ENCODE measurements around the gene WTAP.

WTAP gene

DNA sequence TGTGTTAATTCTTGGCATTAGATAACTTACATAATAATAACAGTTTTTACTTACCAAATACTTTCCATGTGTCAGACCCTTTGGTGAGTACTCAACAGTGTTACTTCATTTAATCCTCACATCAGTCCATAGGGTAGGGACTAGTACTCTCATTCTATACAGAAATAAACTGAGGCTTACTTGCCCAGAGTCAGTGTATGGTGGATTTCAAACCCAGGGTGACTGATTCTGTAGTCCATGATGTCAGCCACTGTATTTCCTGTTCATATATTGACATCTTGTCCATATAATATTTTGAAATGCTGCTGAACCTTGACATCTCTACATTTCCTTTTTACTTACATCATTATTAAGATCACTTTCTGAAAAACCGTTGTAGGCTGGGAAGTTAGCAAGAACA is 70.2 kb downstream of the WTAP start:
- no peak overlapping the region for H3K9ac ChIP-seq (ENCODE audit: low read length)
- H3K4me1 ChIP-seq (ENCODE audit: control insufficient read depth, insufficient read depth, low read length): peaks cover under 1% of the 10 kb centered on the region
- H3K36me3 ChIP-seq (ENCODE audit: control insufficient read depth, insufficient read depth, low read length, severe bottlenecking): peaks cover 55% of the 10 kb centered on the region
- no peak for DNase-seq (ENCODE audit: low read depth)
- no peaks in the 10 kb centered on the region for H3K9me3 ChIP-seq (ENCODE audit: control insufficient read depth, low read length)
- no peak overlapping the region for H3K4me3 ChIP-seq (ENCODE audit: low read length)
- no peaks in the 10 kb centered on the region for H3K27me3 ChIP-seq (replicated peaks; ENCODE audit: control insufficient read depth, insufficient read depth, low read length)

DNA sequence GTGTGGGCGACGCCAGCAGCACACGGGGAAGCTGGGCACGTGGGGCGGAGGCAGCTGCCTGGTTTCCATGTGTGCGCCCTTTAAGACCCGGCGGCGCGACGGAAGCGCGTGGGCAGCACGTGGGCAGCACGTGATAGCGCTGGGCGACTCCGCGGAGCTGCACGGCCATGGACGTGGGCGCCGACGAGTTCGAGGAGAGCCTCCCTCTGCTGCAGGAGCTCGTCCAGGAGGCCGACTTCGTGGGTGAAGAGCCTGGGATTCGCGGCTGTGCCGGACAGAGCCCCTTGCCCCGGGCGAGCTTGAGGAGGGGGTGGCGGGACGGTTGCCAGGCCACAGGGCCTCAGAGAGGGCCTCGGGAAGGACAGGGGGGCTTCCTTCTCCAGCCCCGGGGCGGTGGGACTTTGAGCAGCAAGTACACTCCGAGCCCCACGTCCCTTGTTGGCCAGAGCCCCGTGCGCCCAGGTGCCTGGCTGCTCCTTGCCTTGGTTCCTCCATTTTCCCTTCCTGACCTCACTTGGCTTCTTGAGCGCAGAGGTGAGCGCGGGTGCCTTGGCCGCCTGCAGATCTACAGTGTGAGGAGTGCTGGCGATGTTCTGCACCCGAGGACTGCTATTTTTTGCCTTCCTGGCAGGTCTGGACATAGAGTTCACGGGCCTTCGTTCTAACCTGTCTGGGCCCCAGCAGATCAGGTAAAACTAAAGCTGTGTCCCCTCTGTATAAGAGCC is 73.0 kb downstream of the WTAP start, which contains the start of gene PNLDC1:
Gene PNLDC1 (plus strand): TSS at position 136 of the 725 bp plus-strand sequence. CDS start 32 bp downstream, at position 168.
- Histone ChIP-seq H3K9ac (ENCODE audit: low read length) (no peak within 1 kb of the TSS), H3K4me1 (ENCODE audit: control insufficient read depth, insufficient read depth, low read length) (no peaks in the 10 kb centered on the region), H3K27me3 (replicated peaks; ENCODE audit: control insufficient read depth, insufficient read depth, low read length) (no peaks in the 10 kb centered on the region), H3K9me3 (ENCODE audit: control insufficient read depth, low read length) (no peaks in the 10 kb centered on the region), H3K4me3 (ENCODE audit: low read length) (no peak within 1 kb of the TSS), H3K36me3 (ENCODE audit: control insufficient read depth, insufficient read depth, low read length, severe bottlenecking) (peaks cover 41% of the 10 kb centered on the region)
- DNase-seq (ENCODE audit: low read depth): no peak

- Histone ChIP-seq H3K4me1 (ENCODE audit: control insufficient read depth, insufficient read depth, low read length) (peaks cover 6% of the 10 kb centered on the region), H3K27me3 (replicated peaks; ENCODE audit: control insufficient read depth, insufficient read depth, low read length) (no peaks in the 10 kb centered on the region), H3K36me3 (ENCODE audit: control insufficient read depth, insufficient read depth, low read length, severe bottlenecking) (peaks cover 28% of the 10 kb centered on the region), H3K9ac (ENCODE audit: low read length) (no peak overlapping the region), H3K9me3 (ENCODE audit: control insufficient read depth, low read length) (no peaks in the 10 kb centered on the region), H3K4me3 (ENCODE audit: low read length) (no peak overlapping the region)
- peak; percentile 24 for DNase-seq (ENCODE audit: low read depth)
These were observed 74.6 kb downstream of the WTAP start for GRCh38 chr6:159801935-159802334.

- H3K4me1 ChIP-seq (ENCODE audit: control insufficient read depth, insufficient read depth, low read length): peaks cover 6% of the 10 kb centered on the region
These were observed 77.2 kb downstream of the WTAP start for GRCh38 chr6:159804504-159804903.

DNA sequence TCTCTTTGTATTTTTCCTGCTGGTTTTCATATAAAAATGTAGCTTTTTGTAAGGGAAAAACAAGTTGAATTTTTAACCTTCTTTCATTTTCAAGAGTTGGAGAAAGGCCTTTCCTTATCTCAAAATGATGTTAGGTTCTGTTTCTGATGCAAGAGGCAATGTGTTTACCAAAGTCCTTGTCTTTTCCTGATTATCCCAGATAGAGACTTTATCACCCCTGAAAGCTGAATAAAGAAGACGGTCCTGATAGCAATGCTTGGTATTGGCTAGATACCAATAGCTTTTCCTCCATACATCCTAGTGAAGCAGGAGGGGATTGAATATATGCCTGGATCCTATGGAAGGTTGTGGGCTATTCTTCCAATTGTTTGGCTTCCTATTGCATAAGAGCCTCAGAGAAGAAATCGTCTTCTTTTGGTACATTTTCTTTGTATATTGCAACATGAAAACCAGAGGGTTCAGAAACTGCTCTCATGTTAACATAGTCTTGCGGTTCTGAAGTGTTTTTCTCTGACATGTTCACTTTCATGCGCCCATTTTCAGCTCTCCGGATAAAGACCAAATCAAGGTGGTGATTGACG is 78.2 kb downstream of the WTAP start:
- no peak overlapping the region for H3K4me3 ChIP-seq (ENCODE audit: low read length)
- no peaks in the 10 kb centered on the region for H3K27me3 ChIP-seq (replicated peaks; ENCODE audit: control insufficient read depth, insufficient read depth, low read length)
- H3K36me3 ChIP-seq (ENCODE audit: control insufficient read depth, insufficient read depth, low read length, severe bottlenecking): no peaks in the 10 kb centered on the region
- H3K9me3 ChIP-seq (ENCODE audit: control insufficient read depth, low read length): no peaks in the 10 kb centered on the region
- H3K4me1 ChIP-seq (ENCODE audit: control insufficient read depth, insufficient read depth, low read length): peaks cover 6% of the 10 kb centered on the region
- DNase-seq (ENCODE audit: low read depth): no peak
- H3K9ac ChIP-seq (ENCODE audit: low read length): no peak overlapping the region

More at GRCh38 chr6:159804504-159804903, 77.2 kb downstream of the WTAP start:
- peaks cover 3% of the 10 kb centered on the region for H3K36me3 ChIP-seq (ENCODE audit: control insufficient read depth, insufficient read depth, low read length, severe bottlenecking)
- no peaks in the 10 kb centered on the region for H3K9me3 ChIP-seq (ENCODE audit: control insufficient read depth, low read length)
- no peak for DNase-seq (ENCODE audit: low read depth)
- H3K4me3 ChIP-seq (ENCODE audit: low read length): no peak overlapping the region
- H3K27me3 ChIP-seq (replicated peaks; ENCODE audit: control insufficient read depth, insufficient read depth, low read length): no peaks in the 10 kb centered on the region
- H3K9ac ChIP-seq (ENCODE audit: low read length): no peak overlapping the region
